HG03159 (cell line): ENCODE measurements around the gene WBP2NL.

ENCODE experiments used
- ATAC-seq: cut with Tn5 transposase; IDR thresholded peaks from one replicate; pipeline ENCODE4 v1.9.1; 2021; ENCODE audit warnings: mild to moderate bottlenecking, moderate library complexity; ENCODE audit not compliant: unreplicated experiment

Gene WBP2NL

GRCh38 chr22:42033263-42034181 is 34.9 kb downstream of the WBP2NL start:
- ATAC-seq, result no peak

GRCh38 chr22:42035256-42035655 is 36.7 kb downstream of the WBP2NL start:
- no peak for ATAC-seq

GRCh38 chr22:42039271-42039670 is 40.7 kb downstream of the WBP2NL start:
- no peak for ATAC-seq

- ATAC-seq, result no peak
These were observed 43.2 kb downstream of the WBP2NL start for GRCh38 chr22:42041784-42042183.

GRCh38 chr22:42050641-42051180 is 52.1 kb downstream of the WBP2NL start:
- ATAC-seq, result no peak

GRCh38 chr22:42052765-42053164 is 54.2 kb downstream of the WBP2NL start:
- no peak for ATAC-seq

- no peak for ATAC-seq
These were observed 58.3 kb downstream of the WBP2NL start for GRCh38 chr22:42056757-42057511.

GRCh38 chr22:42060489-42060888 is 61.9 kb downstream of the WBP2NL start:
- ATAC-seq, result no peak

- ATAC-seq, result no peak
These were observed 62.5 kb downstream of the WBP2NL start for GRCh38 chr22:42061041-42061440.

GRCh38 chr22:42062506-42063170 is 64.0 kb downstream of the WBP2NL start:
- no peak for ATAC-seq

- ATAC-seq, result no peak
These were observed 66.0 kb downstream of the WBP2NL start for GRCh38 chr22:42064629-42065028.

- no peak for ATAC-seq
These were observed 67.0 kb downstream of the WBP2NL start for GRCh38 chr22:42065438-42066125.

- no peak for ATAC-seq
These were observed 67.7 kb downstream of the WBP2NL start for GRCh38 chr22:42066126-42066761.

- no peak for ATAC-seq
These were observed 68.3 kb downstream of the WBP2NL start for GRCh38 chr22:42066937-42067336.

GRCh38 chr22:42067671-42068251 is 69.2 kb downstream of the WBP2NL start:
- ATAC-seq, result no peak

GRCh38 chr22:42068291-42068690 is 69.7 kb downstream of the WBP2NL start:
- ATAC-seq, result no peak

- ATAC-seq, result peak; percentile 5
These were observed 71.4 kb downstream of the WBP2NL start for GRCh38 chr22:42069801-42070516.

- peak; percentile 86 for ATAC-seq
These were observed 72.2 kb downstream of the WBP2NL start, which contains the start of gene NAGA for GRCh38 chr22:42070517-42071422. Gene NAGA (minus strand): TSS chr22:42070812. CDS start chr22:42070297, 515 bp downstream.
